Effector CD8-positive, alpha-beta T cell (primary cell): ENCODE data around the gene BTBD7.

Experiments
- DNase-seq: peaks from one replicate; lab custom pipeline; 2025; lab: John Stamatoyannopoulos, UW

BTBD7 gene

GRCh38 chr14:93195316-93195999 lies 137.4 kb downstream of the BTBD7 start:
- no peak for DNase-seq
